IMR-90 (cell line): ENCODE data around the gene CNTRL. TPM values are rescaled to one million over a fixed set of nuclear protein-coding genes. Genes with fewer than 3 reads are reported as not detected.

Experiments used
- ATAC-seq: fragments of 200-7000 bp; cut with Tn5 transposase; 2 replicates; pipeline ENCODE4 v1.9.1; 2020; ENCODE audit warnings: low read depth, mild to moderate bottlenecking, moderate library complexity
- BruUV-seq: library from RNA; stranded (reverse); fragments of 400-500 nt; replicated peaks from 2 replicates; lab custom pipeline; 2021; lab: Mats Ljungman, UMichigan
- CTCF ChIA-PET: fragments of 300-600 bp; formaldehyde crosslinking; extraction: SDS; loops from one replicate; lab custom pipeline; 2021; ENCODE audit warnings: antibody characterized with exemption; lab: Yijun Ruan, JAX
- POLR2A ChIA-PET: fragments of 300-600 bp; sonication (Branson Sonifier 250); formaldehyde crosslinking; loops from one replicate; lab custom pipeline; 2022; ENCODE audit warnings: antibody characterized with exemption; ENCODE audit not compliant: unreplicated experiment; lab: Charles Lee
- DNase-seq: peaks from one replicate; pipeline ENCODE4 v3.0.0; 2013
- H2AFZ ChIP-seq: replicated peaks from 2 replicates; pipeline ENCODE3; 2013; ENCODE audit warnings: low read length, mild to moderate bottlenecking; ENCODE audit not compliant: poor library complexity
- H2AK5ac ChIP-seq: 2 replicates; pipeline ENCODE4 v1.6.1; 2013; ENCODE audit warnings: low read depth, low read length, inconsistent platforms
- H2AK9ac ChIP-seq: replicated peaks from 2 replicates; pipeline ENCODE3; 2013; ENCODE audit warnings: mild to moderate bottlenecking, low read depth, low read length, moderate library complexity; ENCODE audit not compliant: poor library complexity
- H2BK120ac ChIP-seq: 2 replicates; pipeline ENCODE4 v1.6.1; 2013; ENCODE audit warnings: low read depth, low read length, inconsistent platforms
- H2BK15ac ChIP-seq: 3 replicates; pipeline ENCODE4 v1.6.1; 2013; ENCODE audit warnings: low read depth, low read length, inconsistent platforms
- H2BK20ac ChIP-seq: 2 replicates; pipeline ENCODE4 v1.6.1; 2013; ENCODE audit warnings: low read depth, mild to moderate bottlenecking, inconsistent platforms, low read length, moderate library complexity
- H2BK5ac ChIP-seq: 2 replicates; pipeline ENCODE4 v1.6.1; 2013; ENCODE audit warnings: mild to moderate bottlenecking, low read depth, low read length, inconsistent platforms; ENCODE audit not compliant: poor library complexity, severe bottlenecking
- H3K14ac ChIP-seq: replicated peaks from 2 replicates; pipeline ENCODE4 v1.6.1; 2013; ENCODE audit warnings: low read depth, low read length, inconsistent platforms
- H3K18ac ChIP-seq: 2 replicates; pipeline ENCODE4 v1.6.1; 2013; ENCODE audit warnings: low read depth, low read length, control low read depth
- H3K23ac ChIP-seq: 2 replicates; pipeline ENCODE4 v1.6.1; 2013; ENCODE audit warnings: low read depth, low read length, inconsistent platforms
- H3K27ac ChIP-seq: 2 replicates; pipeline ENCODE4 v1.5.1; 2013; ENCODE audit warnings: mild to moderate bottlenecking, control low read depth, low read length; ENCODE audit not compliant: insufficient read depth
- H3K27me3 ChIP-seq: 2 replicates; pipeline ENCODE4 v1.6.1; 2013; ENCODE audit warnings: low read length; ENCODE audit not compliant: control insufficient read depth, insufficient read depth
- H3K36me3 ChIP-seq: 2 replicates; pipeline ENCODE4 v1.6.1; 2013; ENCODE audit warnings: low read length, mixed read lengths; ENCODE audit not compliant: control insufficient read depth, insufficient read depth
- H3K4ac ChIP-seq: 2 replicates; pipeline ENCODE4 v1.6.1; 2013; ENCODE audit warnings: low read depth, low read length, inconsistent platforms
- H3K4me1 ChIP-seq: 2 replicates; pipeline ENCODE4 v1.6.1; 2013; ENCODE audit warnings: low read length, mixed read lengths; ENCODE audit not compliant: control insufficient read depth, insufficient read depth
- H3K4me2 ChIP-seq: 2 replicates; pipeline ENCODE4 v1.6.1; 2013; ENCODE audit warnings: low read depth, mild to moderate bottlenecking, control low read depth, low read length, moderate library complexity
- H3K4me3 ChIP-seq: 2 replicates; pipeline ENCODE4 v1.5.1; 2013; ENCODE audit warnings: low read depth, mild to moderate bottlenecking, control low read depth, low read length, moderate library complexity; ENCODE audit not compliant: insufficient read depth
- H3K56ac ChIP-seq: 2 replicates; pipeline ENCODE4 v1.6.1; 2013; ENCODE audit warnings: low read length, inconsistent platforms; ENCODE audit not compliant: insufficient read depth; ENCODE audit errors: extremely low read depth
- H3K79me1 ChIP-seq, 2 experiments: 2 replicates each; pipeline ENCODE4 v1.6.1; 2013; ENCODE audit warnings: low read length in 2 of 2, inconsistent platforms in 1 of 2, low read depth in 1 of 2
- H3K9ac ChIP-seq: 2 replicates; pipeline ENCODE4 v1.6.1; 2013; ENCODE audit warnings: low read depth, low read length, control low read depth
- H3K9me1 ChIP-seq: 2 replicates; pipeline ENCODE4 v1.6.1; 2013; ENCODE audit warnings: low read length, inconsistent platforms; ENCODE audit not compliant: insufficient read depth
- H3K9me3 ChIP-seq: 2 replicates; pipeline ENCODE4 v1.6.1; 2013; ENCODE audit warnings: low read length; ENCODE audit not compliant: control insufficient read depth, insufficient read depth
- H4K20me1 ChIP-seq: 2 replicates; pipeline ENCODE4 v1.6.1; 2013; ENCODE audit warnings: low read length, inconsistent platforms; ENCODE audit not compliant: insufficient read depth
- H4K5ac ChIP-seq: 2 replicates; pipeline ENCODE4 v1.6.1; 2013; ENCODE audit warnings: mild to moderate bottlenecking, low read depth, low read length, control low read depth
- H4K8ac ChIP-seq, 2 experiments: 2 replicates each; pipeline ENCODE4 v1.6.1; 2013; ENCODE audit warnings: low read depth in 2 of 2, low read length in 2 of 2, control low read depth in 1 of 2, inconsistent platforms in 1 of 2
- H4K91ac ChIP-seq: 2 replicates; pipeline ENCODE4 v1.6.1; 2013; ENCODE audit warnings: low read depth, low read length, inconsistent platforms; ENCODE audit not compliant: insufficient read depth
- BHLHE40 ChIP-seq: fragments of 150-350 bp; IDR thresholded peaks from 2 replicates; pipeline ENCODE4 v1.6.1; 2016; ENCODE audit warnings: mild to moderate bottlenecking, low read depth, low read length
- CEBPB ChIP-seq: IDR thresholded peaks from 2 replicates; pipeline ENCODE4 v1.6.1; 2012; ENCODE audit warnings: low read depth, low read length, improper control_type of control experiment
- CHD1 ChIP-seq: IDR thresholded peaks from 2 replicates; pipeline ENCODE4 v1.6.1; 2012; ENCODE audit warnings: low read depth, low read length, improper control_type of control experiment
- FOS ChIP-seq: fragments of 150-350 bp; IDR thresholded peaks from 2 replicates; pipeline ENCODE4 v1.6.1; 2016; ENCODE audit warnings: low read depth, low read length
- MAFK ChIP-seq: IDR thresholded peaks from 2 replicates; pipeline ENCODE4 v1.6.1; 2012; ENCODE audit warnings: low read depth, low read length, improper control_type of control experiment
- MAZ ChIP-seq: IDR thresholded peaks from 2 replicates; pipeline ENCODE4 v1.6.1; 2012; ENCODE audit warnings: low read depth, mild to moderate bottlenecking, low read length, improper control_type of control experiment, moderate library complexity, borderline replicate concordance
- MXI1 ChIP-seq: IDR thresholded peaks from 2 replicates; pipeline ENCODE4 v1.6.1; 2012; ENCODE audit warnings: low read depth, mild to moderate bottlenecking, low read length, moderate library complexity, borderline replicate concordance
- NFE2L2 ChIP-seq: fragments of 150-350 bp; IDR thresholded peaks from 2 replicates; pipeline ENCODE4 v1.6.1; 2016; ENCODE audit warnings: low read depth, mild to moderate bottlenecking, low read length
- POLR2A ChIP-seq: IDR thresholded peaks from 2 replicates; pipeline ENCODE4 v1.6.1; 2012; ENCODE audit warnings: mild to moderate bottlenecking, low read depth, low read length
- RAD21 ChIP-seq: IDR thresholded peaks from 2 replicates; pipeline ENCODE4 v1.6.1; 2012; ENCODE audit warnings: low read length, improper control_type of control experiment
- RCOR1 ChIP-seq: IDR thresholded peaks from 2 replicates; pipeline ENCODE4 v1.6.1; 2012; ENCODE audit warnings: mild to moderate bottlenecking, low read length, improper control_type of control experiment; ENCODE audit not compliant: insufficient replicate concordance
- RFX5 ChIP-seq: IDR thresholded peaks from 2 replicates; pipeline ENCODE4 v1.8.0; 2012; ENCODE audit warnings: low read depth, mild to moderate bottlenecking, low read length, moderate library complexity
- SMC3 ChIP-seq: fragments of 150-350 bp; IDR thresholded peaks from 2 replicates; pipeline ENCODE4 v1.6.1; 2016; ENCODE audit warnings: low read depth, mild to moderate bottlenecking, antibody characterized with exemption, low read length, moderate library complexity
- dilution Hi-C: fragments of 300-500 bp; cut with HindIII; formaldehyde crosslinking; loops from one replicate; pipeline ENCODE4 v1.14.3; 2018; ENCODE audit warnings: low sequenced_read_pairs; ENCODE audit not compliant: unreplicated experiment
- in situ Hi-C: fragments of 300-500 bp; cut with MboI; formaldehyde crosslinking; loops from 3 replicates; pipeline ENCODE4 v1.14.3; 2019; ENCODE audit warnings: low sequenced_read_pairs, inconsistent platforms, mixed read lengths
- intact Hi-C: fragments of 100-400 bp; cut with micrococcal nuclease; formaldehyde crosslinking; loops from 2 replicates; pipeline ENCODE4 v1.10.0; 2022
- polyA plus RNA-seq, 3 experiments: library from polyadenylated mRNA; depleted of rRNA; stranded (reverse); fragments of >200 nt; gene quantifications; 2 replicates each; pipeline ENCODE4 v1.2.3, GENCODE V29; 2012; ENCODE audit warnings: low replicate concordance in 1 of 3
- total RNA-seq: library from RNA; depleted of rRNA; stranded (reverse); fragments of >200 nt; gene quantifications from 2 replicates; pipeline ENCODE4 v1.2.3, GENCODE V29; 2012
- TF ChIP-seq, protein P1 (sequence below): fragments of 150-350 bp; IDR thresholded peaks from 2 replicates; pipeline ENCODE4 v1.6.1; 2017; ENCODE audit warnings: mild to moderate bottlenecking, antibody characterized with exemption, low read length, low read depth
- TF ChIP-seq, protein P2 (sequence below): conservative IDR thresholded peaks from 2 replicates; pipeline ENCODE4 v1.5.1; 2012; ENCODE audit warnings: mild to moderate bottlenecking, low read depth, low read length, improper control_type of control experiment
- TF ChIP-seq, protein P3 (sequence below): fragments of 150-350 bp; IDR thresholded peaks from 2 replicates; pipeline ENCODE4 v1.6.1; 2016; ENCODE audit warnings: low read depth, mild to moderate bottlenecking, low read length, moderate library complexity, borderline replicate concordance

Gene CNTRL
- total and polyA plus RNA-seq, 2 of the 4 experiments (the other 2 are of a cell fraction) = 4.5 to 7.3 TPM

DNA sequence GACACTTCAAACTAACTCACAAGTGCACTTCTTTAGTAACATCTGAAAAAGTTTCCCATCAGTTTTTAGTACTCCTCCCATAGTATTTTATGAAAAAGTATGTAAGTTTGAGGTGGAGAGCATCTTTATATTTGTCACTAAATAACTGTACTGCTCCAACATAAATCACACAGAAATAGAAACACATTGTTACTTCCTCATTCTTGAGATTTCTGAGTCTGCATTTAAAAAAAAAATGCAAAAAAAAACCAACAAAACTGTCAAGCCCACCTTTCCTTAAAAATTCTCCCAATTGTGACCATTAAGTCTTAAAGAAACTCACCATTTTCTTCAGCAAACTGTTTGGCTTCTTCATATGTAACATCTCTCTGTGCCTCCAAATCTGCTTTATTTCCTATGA is 108.2 kb downstream of the CNTRL start:
- intact Hi-C loops = loop anchor here (2.0 kb wide), 1 partner anchor 16 kb away; no protein-coding TSS in a partner anchor
- TF ChIP-seq NFE2L2 = no peak
- TF ChIP-seq, protein P1, sequence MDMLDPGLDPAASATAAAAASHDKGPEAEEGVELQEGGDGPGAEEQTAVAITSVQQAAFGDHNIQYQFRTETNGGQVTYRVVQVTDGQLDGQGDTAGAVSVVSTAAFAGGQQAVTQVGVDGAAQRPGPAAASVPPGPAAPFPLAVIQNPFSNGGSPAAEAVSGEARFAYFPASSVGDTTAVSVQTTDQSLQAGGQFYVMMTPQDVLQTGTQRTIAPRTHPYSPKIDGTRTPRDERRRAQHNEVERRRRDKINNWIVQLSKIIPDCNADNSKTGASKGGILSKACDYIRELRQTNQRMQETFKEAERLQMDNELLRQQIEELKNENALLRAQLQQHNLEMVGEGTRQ = no peak
- TF ChIP-seq, protein P2, sequence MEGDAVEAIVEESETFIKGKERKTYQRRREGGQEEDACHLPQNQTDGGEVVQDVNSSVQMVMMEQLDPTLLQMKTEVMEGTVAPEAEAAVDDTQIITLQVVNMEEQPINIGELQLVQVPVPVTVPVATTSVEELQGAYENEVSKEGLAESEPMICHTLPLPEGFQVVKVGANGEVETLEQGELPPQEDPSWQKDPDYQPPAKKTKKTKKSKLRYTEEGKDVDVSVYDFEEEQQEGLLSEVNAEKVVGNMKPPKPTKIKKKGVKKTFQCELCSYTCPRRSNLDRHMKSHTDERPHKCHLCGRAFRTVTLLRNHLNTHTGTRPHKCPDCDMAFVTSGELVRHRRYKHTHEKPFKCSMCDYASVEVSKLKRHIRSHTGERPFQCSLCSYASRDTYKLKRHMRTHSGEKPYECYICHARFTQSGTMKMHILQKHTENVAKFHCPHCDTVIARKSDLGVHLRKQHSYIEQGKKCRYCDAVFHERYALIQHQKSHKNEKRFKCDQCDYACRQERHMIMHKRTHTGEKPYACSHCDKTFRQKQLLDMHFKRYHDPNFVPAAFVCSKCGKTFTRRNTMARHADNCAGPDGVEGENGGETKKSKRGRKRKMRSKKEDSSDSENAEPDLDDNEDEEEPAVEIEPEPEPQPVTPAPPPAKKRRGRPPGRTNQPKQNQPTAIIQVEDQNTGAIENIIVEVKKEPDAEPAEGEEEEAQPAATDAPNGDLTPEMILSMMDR = no peak
- TF ChIP-seq BHLHE40 = no peak
- no peak for TF ChIP-seq MAFK
- TF ChIP-seq, protein P3, sequence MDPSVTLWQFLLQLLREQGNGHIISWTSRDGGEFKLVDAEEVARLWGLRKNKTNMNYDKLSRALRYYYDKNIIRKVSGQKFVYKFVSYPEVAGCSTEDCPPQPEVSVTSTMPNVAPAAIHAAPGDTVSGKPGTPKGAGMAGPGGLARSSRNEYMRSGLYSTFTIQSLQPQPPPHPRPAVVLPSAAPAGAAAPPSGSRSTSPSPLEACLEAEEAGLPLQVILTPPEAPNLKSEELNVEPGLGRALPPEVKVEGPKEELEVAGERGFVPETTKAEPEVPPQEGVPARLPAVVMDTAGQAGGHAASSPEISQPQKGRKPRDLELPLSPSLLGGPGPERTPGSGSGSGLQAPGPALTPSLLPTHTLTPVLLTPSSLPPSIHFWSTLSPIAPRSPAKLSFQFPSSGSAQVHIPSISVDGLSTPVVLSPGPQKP = no peak
- no peak for TF ChIP-seq FOS
- no peak for TF ChIP-seq SMC3
- TF ChIP-seq RCOR1 = no peak
- TF ChIP-seq RFX5 = no peak
- TF ChIP-seq CEBPB = no peak
- no peak for TF ChIP-seq POLR2A
- no peak for TF ChIP-seq MAZ
- no peak for TF ChIP-seq RAD21
- TF ChIP-seq MXI1 = no peak
- no peak for TF ChIP-seq CHD1
- H3K9me1 ChIP-seq = peaks cover 6% of the 10 kb centered on the region
- BruUV-seq = no TSS peak
- POLR2A ChIA-PET = no interaction called here
- H3K9ac ChIP-seq = no peak overlapping the region
- H4K8ac ChIP-seq = no peak overlapping the region
- no peak overlapping the region for H2AK9ac ChIP-seq
- in situ Hi-C loops = no loop called here
- H3K4ac ChIP-seq = no peak overlapping the region
- H3K4me2 ChIP-seq = no peak overlapping the region
- no peak overlapping the region for H2BK15ac ChIP-seq
- H3K27me3 ChIP-seq = no peaks in the 10 kb centered on the region
- H3K4me1 ChIP-seq = peaks cover 14% of the 10 kb centered on the region
- H3K14ac ChIP-seq = no peak overlapping the region
- H3K56ac ChIP-seq = no peak overlapping the region
- H3K9me3 ChIP-seq = no peaks in the 10 kb centered on the region
- H3K27ac ChIP-seq = no peak overlapping the region
- no peak overlapping the region for H2AK5ac ChIP-seq
- no peak overlapping the region for H4K91ac ChIP-seq
- peak overlapping the region; percentile 41 for H2BK5ac ChIP-seq
- DNase-seq (no peak), ATAC-seq (no peak)
- H3K4me3 ChIP-seq = no peak overlapping the region
- H3K23ac ChIP-seq = no peak overlapping the region
- H3K36me3 ChIP-seq = peaks cover 19% of the 10 kb centered on the region
- H4K5ac ChIP-seq = no peak overlapping the region
- H3K79me1 ChIP-seq = peaks cover 33 to 74% of the 10 kb centered on the region in 2 experiments
- no peak overlapping the region for H3K18ac ChIP-seq
- peaks cover 53% of the 10 kb centered on the region for H4K20me1 ChIP-seq
- CTCF ChIA-PET = no interaction called here
- H2BK120ac ChIP-seq = no peak overlapping the region
- no peak overlapping the region for H2AFZ ChIP-seq
- dilution Hi-C loops = no loop called here
- H2BK20ac ChIP-seq = no peak overlapping the region
